Bronchial epithelial cell (primary cell): ENCODE measurements around the gene VTI1A. TPM values are rescaled to one million over a fixed set of nuclear protein-coding genes. Genes with fewer than 3 reads are reported as not detected.

Experiments
- DNase-seq: peaks from one replicate; pipeline ENCODE4 v3.0.0-alpha.2; 2010; ENCODE audit warnings: low read depth
- FAIRE-seq: peaks from 2 replicates; lab custom pipeline; 2011; peaks lifted over from hg19 to GRCh38; lab: Jason Lieb, UNC
- H3K27me3 ChIP-seq: 2 replicates; pipeline ENCODE4 v1.5.1; 2011; ENCODE audit warnings: low read length; ENCODE audit not compliant: control insufficient read depth, insufficient read depth
- H3K36me3 ChIP-seq: 2 replicates; pipeline ENCODE4 v1.5.1; 2011; ENCODE audit warnings: low read length; ENCODE audit not compliant: control insufficient read depth, insufficient read depth
- H3K4me3 ChIP-seq: 2 replicates; pipeline ENCODE4 v1.5.1; 2011; ENCODE audit warnings: mild to moderate bottlenecking, low read depth, low read length, control low read depth
- total RNA-seq: library from RNA; depleted of rRNA; stranded (reverse); fragments of >200 nt; gene quantifications from 2 replicates; pipeline ENCODE4 v1.2.1, GENCODE V29; 2014
- TF ChIP-seq, protein P1 (sequence below): IDR thresholded peaks from 2 replicates; pipeline ENCODE4 v1.5.1; 2011; ENCODE audit warnings: mild to moderate bottlenecking, moderate library complexity, low read length, control low read depth, inconsistent platforms; ENCODE audit not compliant: insufficient read depth, severe bottlenecking

VTI1A gene
- total RNA-seq, 1 donor from 2014 or later: 36.6 TPM

DNA sequence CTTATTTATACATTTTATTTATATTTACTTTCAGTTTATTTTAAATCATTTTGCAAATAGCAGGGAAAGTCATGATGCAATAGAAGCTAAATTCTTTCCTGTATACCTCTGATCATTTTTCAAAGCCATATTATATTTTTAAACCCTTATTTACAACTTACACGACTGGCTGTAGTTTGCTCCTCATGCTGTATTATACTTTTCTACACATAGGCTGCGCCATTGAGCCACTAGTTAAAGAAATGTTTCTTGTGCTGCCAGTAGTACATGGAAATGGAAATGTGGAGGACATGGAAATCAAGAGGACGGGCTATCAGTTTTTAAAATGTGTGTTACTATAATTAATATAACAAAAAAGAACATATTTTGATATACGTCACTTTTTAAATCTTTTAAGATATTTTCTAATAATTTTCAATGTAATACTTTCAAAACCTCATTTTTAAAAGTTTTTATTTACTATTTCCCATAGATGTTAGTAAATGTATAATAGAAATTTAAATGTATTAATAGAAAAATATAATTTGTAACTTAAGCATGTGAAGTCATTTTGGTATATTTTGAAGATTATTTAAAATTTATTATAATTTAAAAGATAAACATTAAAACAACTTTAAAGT lies 118.5 kb downstream of the VTI1A start:
- TF ChIP-seq, protein P1, sequence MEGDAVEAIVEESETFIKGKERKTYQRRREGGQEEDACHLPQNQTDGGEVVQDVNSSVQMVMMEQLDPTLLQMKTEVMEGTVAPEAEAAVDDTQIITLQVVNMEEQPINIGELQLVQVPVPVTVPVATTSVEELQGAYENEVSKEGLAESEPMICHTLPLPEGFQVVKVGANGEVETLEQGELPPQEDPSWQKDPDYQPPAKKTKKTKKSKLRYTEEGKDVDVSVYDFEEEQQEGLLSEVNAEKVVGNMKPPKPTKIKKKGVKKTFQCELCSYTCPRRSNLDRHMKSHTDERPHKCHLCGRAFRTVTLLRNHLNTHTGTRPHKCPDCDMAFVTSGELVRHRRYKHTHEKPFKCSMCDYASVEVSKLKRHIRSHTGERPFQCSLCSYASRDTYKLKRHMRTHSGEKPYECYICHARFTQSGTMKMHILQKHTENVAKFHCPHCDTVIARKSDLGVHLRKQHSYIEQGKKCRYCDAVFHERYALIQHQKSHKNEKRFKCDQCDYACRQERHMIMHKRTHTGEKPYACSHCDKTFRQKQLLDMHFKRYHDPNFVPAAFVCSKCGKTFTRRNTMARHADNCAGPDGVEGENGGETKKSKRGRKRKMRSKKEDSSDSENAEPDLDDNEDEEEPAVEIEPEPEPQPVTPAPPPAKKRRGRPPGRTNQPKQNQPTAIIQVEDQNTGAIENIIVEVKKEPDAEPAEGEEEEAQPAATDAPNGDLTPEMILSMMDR: peak; percentile 50
- Histone ChIP-seq H3K4me3 (no peak overlapping the region), H3K27me3 (no peaks in the 10 kb centered on the region), H3K36me3 (no peaks in the 10 kb centered on the region)
- DNase-seq (peak; percentile 68), FAIRE-seq (no peak)

DNA sequence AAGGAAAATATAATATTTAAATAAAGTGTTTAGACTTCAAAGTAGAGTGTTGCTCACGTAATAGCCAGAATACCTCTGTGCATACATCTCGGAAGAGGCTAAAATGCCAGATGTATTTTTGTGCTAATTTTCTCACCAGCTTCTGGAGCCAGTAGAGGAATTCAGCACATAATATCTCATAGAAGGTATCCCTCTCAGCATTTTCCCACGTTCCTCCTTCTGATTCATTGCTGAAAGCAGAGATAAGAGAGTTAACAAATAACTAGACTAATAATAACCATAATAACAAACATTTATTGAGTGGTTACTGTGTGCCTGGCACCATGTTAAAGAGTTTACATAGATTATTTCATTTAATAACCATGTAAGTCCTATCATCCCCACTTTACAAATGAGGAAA lies 123.6 kb downstream of the VTI1A start:
- H3K27me3 ChIP-seq: no peaks in the 10 kb centered on the region
- H3K4me3 ChIP-seq: no peak overlapping the region
- H3K36me3 ChIP-seq: no peaks in the 10 kb centered on the region
- TF ChIP-seq, protein P1: no peak
- FAIRE-seq (no peak), DNase-seq (no peak)

DNA sequence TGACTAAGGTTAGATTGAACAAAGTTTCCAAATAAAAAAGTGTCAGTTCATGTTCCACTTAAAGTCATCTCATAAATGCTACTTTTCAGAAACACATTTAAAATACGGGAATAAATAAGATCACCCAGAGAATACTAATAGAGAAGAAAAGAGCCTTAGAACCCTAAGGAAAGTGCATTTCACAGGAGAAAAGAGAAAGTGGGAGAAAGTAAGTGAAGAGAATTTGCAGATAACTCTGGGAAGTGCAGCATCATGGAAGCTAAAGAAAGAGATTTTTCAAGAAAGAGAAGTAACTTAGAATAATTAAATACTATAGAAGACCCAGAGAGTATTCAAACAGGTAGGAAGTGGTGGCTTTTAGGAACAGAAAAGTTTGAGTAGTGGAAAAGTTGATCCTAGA lies 132.6 kb downstream of the VTI1A start:
- no peaks in the 10 kb centered on the region for H3K27me3 ChIP-seq
- DNase-seq (no peak), FAIRE-seq (no peak)
- H3K4me3 ChIP-seq: no peak overlapping the region
- TF ChIP-seq, protein P1: no peak
- H3K36me3 ChIP-seq: no peaks in the 10 kb centered on the region

DNA sequence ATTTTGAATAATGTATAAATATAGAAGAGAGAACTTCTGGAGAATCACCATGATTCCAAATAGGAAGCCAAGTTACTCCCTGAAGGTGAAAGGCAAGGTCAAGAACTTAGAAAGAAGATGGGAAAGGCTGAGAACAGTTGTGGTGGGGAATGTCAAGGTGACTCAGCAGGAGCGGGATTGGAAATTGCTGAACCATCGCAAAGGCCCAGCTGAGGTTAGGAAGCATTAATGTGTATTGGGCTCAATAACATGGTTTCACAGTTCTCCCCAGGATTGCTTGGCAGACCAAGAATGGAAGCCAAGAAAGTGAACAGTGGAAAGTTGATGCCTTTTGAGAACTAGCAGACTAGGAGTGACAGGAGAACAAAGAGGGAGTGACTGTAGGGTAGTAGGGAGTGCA lies 133.3 kb downstream of the VTI1A start:
- Histone ChIP-seq H3K36me3 (no peaks in the 10 kb centered on the region), H3K27me3 (no peaks in the 10 kb centered on the region), H3K4me3 (no peak overlapping the region)
- DNase-seq: no peak
- TF ChIP-seq, protein P1: no peak
- FAIRE-seq: no peak

DNA sequence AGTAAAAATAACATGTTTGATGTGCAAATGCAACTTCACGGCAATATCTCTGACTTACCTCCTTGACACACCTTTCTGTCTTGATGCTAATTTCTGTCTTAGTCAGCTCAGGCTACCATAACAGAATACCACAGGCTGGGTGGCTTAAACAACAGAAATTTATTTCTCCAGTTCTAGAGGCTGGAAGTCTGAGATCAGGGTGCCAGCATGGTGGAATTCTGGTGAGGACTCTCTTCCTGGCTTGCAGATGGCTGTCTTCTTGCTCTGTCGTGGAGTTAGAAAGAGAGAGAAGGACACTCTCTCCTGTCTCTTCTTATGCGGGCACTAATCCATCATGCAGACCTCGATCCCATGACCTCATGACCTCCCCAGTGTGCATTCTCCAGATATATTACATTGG lies 134.9 kb downstream of the VTI1A start:
- Histone ChIP-seq H3K36me3 (no peaks in the 10 kb centered on the region), H3K27me3 (no peaks in the 10 kb centered on the region), H3K4me3 (no peak overlapping the region)
- TF ChIP-seq, protein P1: no peak
- DNase-seq (no peak), FAIRE-seq (no peak)

DNA sequence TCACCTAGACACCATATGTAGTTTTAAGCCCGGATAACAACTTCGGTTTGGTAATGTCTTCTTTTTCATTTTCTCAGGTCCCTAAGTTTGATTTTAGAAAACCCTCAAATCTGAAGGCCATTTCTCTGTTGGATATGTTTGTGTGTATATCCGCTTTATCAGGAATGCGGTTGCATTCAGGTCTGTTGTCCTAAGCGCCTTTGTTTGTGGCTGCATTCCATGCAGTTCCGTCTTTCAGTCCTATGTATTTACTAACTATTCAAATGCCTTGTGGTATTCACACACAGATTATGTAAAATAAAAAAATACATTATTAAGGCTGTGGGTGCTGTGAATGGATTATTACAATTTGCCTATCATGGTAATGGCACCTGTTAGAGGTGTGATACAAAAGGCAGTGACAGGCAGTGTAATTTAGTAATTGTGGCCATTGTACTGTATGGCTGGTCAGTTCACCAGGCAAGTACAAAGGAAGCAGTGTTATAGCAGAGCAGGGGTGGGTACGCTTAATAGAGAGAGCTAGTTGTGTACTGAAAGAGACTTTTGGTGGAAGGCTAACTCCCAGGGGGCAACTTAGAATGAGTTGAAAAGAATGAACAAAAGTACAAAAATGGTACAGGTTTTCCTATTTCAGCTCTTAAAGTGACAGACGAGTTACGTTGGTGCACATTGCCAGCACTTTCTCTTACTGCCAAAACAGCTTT lies 136.4 kb downstream of the VTI1A start:
- no peaks in the 10 kb centered on the region for H3K36me3 ChIP-seq
- TF ChIP-seq, protein P1: no peak
- no peak overlapping the region for H3K4me3 ChIP-seq
- H3K27me3 ChIP-seq: no peaks in the 10 kb centered on the region
- DNase-seq (no peak), FAIRE-seq (no peak)
